Vagina (tissue), 2 donors: ENCODE data around the gene ABTB2. TPM values are rescaled to one million over a fixed set of nuclear protein-coding genes. Genes with fewer than 3 reads are reported as not detected.

Experiments
- DNase-seq, 2 donors: peaks; one replicate each; pipeline ENCODE4 v3.0.0-alpha.2; 2017; ENCODE audit errors: extremely low spot score in 2 of 2
- H3K27ac ChIP-seq: fragments of 200-600 bp; sonication (generic); one replicate; pipeline ENCODE4 v1.5.1; 2019
- H3K27me3 ChIP-seq: fragments of 200-600 bp; sonication (generic); one replicate; pipeline ENCODE4 v1.5.1; 2019
- H3K36me3 ChIP-seq, 2 donors: fragments of 200-600 bp; sonication (generic); one replicate each; pipeline ENCODE4 v1.5.1; 2017 to 2019
- H3K4me1 ChIP-seq: fragments of 200-600 bp; sonication (generic); one replicate; pipeline ENCODE4 v1.5.1; 2019
- H3K4me3 ChIP-seq, 2 donors: fragments of 200-600 bp; sonication (generic); 1 replicate in 1 of 2; 2 replicates in 1 of 2; pipeline ENCODE4 v1.5.1; 2016 to 2019
- H3K9me3 ChIP-seq: fragments of 200-600 bp; sonication (generic); one replicate; pipeline ENCODE4 v1.5.1; 2019
- POLR2A ChIP-seq, 2 donors: fragments of 450-650 bp; IDR thresholded peaks; one replicate each; pipeline ENCODE4 v1.6.1; 2017; ENCODE audit warnings: antibody characterized with exemption in 2 of 2, mild to moderate bottlenecking in 2 of 2, moderate library complexity in 2 of 2
- POLR2AphosphoS5 ChIP-seq, 2 donors: sonication (generic); formaldehyde crosslinking; IDR thresholded peaks; one replicate each; pipeline ENCODE4 v1.9.0; 2017; ENCODE audit warnings: antibody characterized with exemption in 2 of 2, mild to moderate bottlenecking in 2 of 2, low read depth in 1 of 2; ENCODE audit not compliant: insufficient read depth in 1 of 2
- intact Hi-C: fragments of 100-400 bp; cut with DNase I; formaldehyde crosslinking; loops from one replicate; pipeline ENCODE4 v1.15.1; 2023
- total RNA-seq: library from RNA; depleted of rRNA; stranded (reverse); fragments of >200 nt; gene quantifications from one replicate; pipeline ENCODE4 v1.2.3, GENCODE V29; 2016
- TF ChIP-seq, protein P1 (sequence below), 3 experiments: fragments of 450-650 bp in 2 of 3; fragments of 200-600 bp in 1 of 3; sonication (generic) in 1 of 3; IDR thresholded peaks; one replicate each; pipeline ENCODE4 v1.5.1; 2017 to 2019; ENCODE audit warnings: antibody characterized with exemption in 3 of 3, mild to moderate bottlenecking in 2 of 3, moderate library complexity in 2 of 3

Gene ABTB2
- total RNA-seq, 1 donor from 2014 or later = 10.8 TPM

DNA sequence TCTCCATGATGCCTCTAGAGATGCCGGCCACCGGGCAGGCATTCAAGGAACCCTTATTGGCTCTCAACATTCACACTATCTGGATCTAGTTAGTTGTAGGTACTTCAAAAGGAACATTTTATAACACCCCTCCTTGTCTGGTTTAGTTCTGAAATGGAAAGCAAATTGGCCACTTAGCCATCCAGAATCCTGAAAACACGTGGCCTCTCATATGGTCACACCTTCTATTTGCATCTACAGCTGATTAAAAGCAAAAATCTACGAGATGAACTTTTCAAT, 29.2 kb downstream of the ABTB2 start:
- intact Hi-C loops = no loop called here
- H3K36me3 ChIP-seq = no peaks in the 10 kb centered on the region
- no peaks in the 10 kb centered on the region for H3K27me3 ChIP-seq
- peaks cover 44% of the 10 kb centered on the region for H3K4me1 ChIP-seq
- DNase-seq = no peak
- TF ChIP-seq POLR2AphosphoS5 (IDR thresholded peaks at IDR 0.05; ENCODE audit: insufficient read depth in 1 of 2, low read depth in 1 of 2) (no peak), POLR2A (IDR thresholded peaks at IDR 0.05) (no peak)
- TF ChIP-seq, protein P1, sequence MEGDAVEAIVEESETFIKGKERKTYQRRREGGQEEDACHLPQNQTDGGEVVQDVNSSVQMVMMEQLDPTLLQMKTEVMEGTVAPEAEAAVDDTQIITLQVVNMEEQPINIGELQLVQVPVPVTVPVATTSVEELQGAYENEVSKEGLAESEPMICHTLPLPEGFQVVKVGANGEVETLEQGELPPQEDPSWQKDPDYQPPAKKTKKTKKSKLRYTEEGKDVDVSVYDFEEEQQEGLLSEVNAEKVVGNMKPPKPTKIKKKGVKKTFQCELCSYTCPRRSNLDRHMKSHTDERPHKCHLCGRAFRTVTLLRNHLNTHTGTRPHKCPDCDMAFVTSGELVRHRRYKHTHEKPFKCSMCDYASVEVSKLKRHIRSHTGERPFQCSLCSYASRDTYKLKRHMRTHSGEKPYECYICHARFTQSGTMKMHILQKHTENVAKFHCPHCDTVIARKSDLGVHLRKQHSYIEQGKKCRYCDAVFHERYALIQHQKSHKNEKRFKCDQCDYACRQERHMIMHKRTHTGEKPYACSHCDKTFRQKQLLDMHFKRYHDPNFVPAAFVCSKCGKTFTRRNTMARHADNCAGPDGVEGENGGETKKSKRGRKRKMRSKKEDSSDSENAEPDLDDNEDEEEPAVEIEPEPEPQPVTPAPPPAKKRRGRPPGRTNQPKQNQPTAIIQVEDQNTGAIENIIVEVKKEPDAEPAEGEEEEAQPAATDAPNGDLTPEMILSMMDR (IDR thresholded peaks at IDR 0.05) = no peak
- no peaks in the 10 kb centered on the region for H3K9me3 ChIP-seq
- no peak overlapping the region for H3K4me3 ChIP-seq
- H3K27ac ChIP-seq = no peak overlapping the region

DNA sequence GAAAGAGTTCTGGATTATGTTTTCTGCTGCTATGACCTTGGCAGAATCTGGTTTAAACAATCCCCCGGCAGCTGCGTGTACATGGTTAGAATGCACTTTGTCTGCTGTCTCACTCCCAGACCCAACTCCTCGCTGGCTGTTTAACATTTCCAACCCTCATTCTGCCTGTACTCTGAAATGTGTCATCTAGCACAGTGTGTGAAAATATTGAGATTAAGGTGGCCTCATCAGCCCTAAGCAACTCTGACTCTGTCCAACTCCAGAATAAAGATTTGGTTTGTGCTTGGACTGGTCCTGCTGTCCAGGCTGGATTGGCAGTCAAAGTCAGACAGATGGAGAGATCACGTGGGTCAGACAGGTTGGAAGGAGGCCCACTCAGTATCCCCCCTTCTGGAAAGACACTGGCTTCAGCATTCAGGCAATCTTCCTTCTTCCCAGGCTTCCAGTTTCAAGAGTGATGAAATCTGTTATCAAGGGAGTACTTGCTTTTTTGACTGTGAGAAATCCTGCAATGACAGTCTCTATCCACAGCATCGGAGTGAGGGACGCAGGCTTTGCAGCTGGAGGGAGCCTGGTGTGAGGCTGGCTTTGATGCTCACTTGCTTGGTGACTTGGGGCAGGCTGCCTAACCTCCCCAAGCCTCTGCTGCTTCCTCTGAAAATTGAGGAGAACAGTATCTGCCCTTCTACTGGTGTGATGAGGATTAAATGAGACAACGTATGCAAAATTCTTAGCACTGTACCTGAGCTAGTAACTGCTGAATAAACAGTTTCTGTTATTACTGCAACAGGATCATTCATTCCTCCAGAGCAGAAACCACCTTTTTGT, 29.8 kb downstream of the ABTB2 start:
- TF ChIP-seq, protein P1 (IDR thresholded peaks at IDR 0.05) = no peak
- TF ChIP-seq POLR2AphosphoS5 (IDR thresholded peaks at IDR 0.05; ENCODE audit: insufficient read depth in 1 of 2, low read depth in 1 of 2) (no peak), POLR2A (IDR thresholded peaks at IDR 0.05) (no peak)
- no peak overlapping the region for H3K4me3 ChIP-seq
- no peaks in the 10 kb centered on the region for H3K9me3 ChIP-seq
- DNase-seq = no peak
- peak overlapping the region; percentile 43 for H3K27ac ChIP-seq
- H3K36me3 ChIP-seq = no peaks in the 10 kb centered on the region
- intact Hi-C loops = no loop called here
- no peaks in the 10 kb centered on the region for H3K27me3 ChIP-seq
- peaks cover 44% of the 10 kb centered on the region for H3K4me1 ChIP-seq

DNA sequence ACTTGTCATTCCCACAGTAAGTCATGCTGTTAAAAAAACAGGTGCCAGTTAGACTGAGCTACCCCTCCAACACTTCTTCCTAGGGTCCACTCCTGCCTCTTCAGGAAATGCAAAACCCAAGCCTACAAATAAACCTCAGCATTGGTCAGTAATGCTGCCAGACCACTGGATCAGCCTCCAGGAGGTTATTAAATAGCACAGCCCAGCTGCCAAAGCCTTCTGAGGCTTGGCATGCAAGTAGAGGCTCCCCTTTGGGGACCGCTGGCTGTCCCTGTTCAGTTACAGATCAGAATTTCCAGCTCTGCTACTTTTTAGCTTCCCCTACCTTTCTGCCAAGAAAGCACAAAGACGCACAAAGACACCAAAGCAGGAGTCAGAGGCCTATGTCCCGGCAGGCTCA, 33.3 kb downstream of the ABTB2 start:
- TF ChIP-seq POLR2A (IDR thresholded peaks at IDR 0.05) (no peak), POLR2AphosphoS5 (IDR thresholded peaks at IDR 0.05; ENCODE audit: insufficient read depth in 1 of 2, low read depth in 1 of 2) (no peak)
- TF ChIP-seq, protein P1 (IDR thresholded peaks at IDR 0.05) = no peak
- peaks cover 10% of the 10 kb centered on the region for H3K4me1 ChIP-seq
- H3K4me3 ChIP-seq = no peak overlapping the region
- no peaks in the 10 kb centered on the region for H3K9me3 ChIP-seq
- intact Hi-C loops = no loop called here
- H3K36me3 ChIP-seq = no peaks in the 10 kb centered on the region
- no peak for DNase-seq
- H3K27ac ChIP-seq = peak overlapping the region; percentile 32
- H3K27me3 ChIP-seq = no peaks in the 10 kb centered on the region

DNA sequence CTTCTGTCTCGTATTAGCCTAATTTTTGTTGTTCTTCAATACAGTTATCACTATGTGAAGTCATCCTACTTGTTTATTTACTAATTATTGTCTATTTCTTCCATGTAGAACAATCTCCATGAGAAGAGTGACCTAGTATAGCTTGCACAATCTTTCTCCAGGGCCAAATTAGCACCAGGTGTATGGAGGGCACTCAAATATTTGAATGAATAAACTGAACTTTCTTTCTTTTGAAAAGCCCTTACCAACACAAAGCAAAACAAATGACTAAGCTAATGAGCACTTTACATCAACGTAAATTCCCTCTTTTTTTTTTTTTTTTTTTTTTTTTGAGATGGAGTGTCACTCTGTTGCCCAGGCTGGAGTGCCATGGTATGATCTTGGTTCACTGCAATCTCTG, 34.2 kb downstream of the ABTB2 start:
- no peak overlapping the region for H3K27ac ChIP-seq
- peaks cover 9% of the 10 kb centered on the region for H3K4me1 ChIP-seq
- no peaks in the 10 kb centered on the region for H3K9me3 ChIP-seq
- TF ChIP-seq, protein P1 (IDR thresholded peaks at IDR 0.05) = no peak
- no peak for TF ChIP-seq POLR2AphosphoS5 (IDR thresholded peaks at IDR 0.05; ENCODE audit: insufficient read depth in 1 of 2, low read depth in 1 of 2)
- TF ChIP-seq POLR2A (IDR thresholded peaks at IDR 0.05) = no peak
- no peaks in the 10 kb centered on the region for H3K27me3 ChIP-seq
- intact Hi-C loops = no loop called here
- no peak for DNase-seq
- no peak overlapping the region for H3K4me3 ChIP-seq
- H3K36me3 ChIP-seq = no peaks in the 10 kb centered on the region
